SK-MEL-5 (cell line): ENCODE data around the gene MPRIP. TPM values are rescaled to one million over a fixed set of nuclear protein-coding genes. Genes with fewer than 3 reads are reported as not detected.
"Not testable (repeated sequence)": the region's sequence is repeated elsewhere in the genome, so short reads cannot be mapped to it uniquely, and the experiment has no call there.

Source experiments
- DNase-seq: peaks from one replicate; pipeline ENCODE4 v3.0.0-alpha.2; 2016; ENCODE audit warnings: low read depth, low spot score
- in situ Hi-C: cut with HindIII; loops from 2 replicates; pipeline ENCODE4 v1.10.0; 2016; ENCODE audit warnings: low sequenced_read_pairs, high pct_unique_total_duplicates, low pct_unique_long_range_greater_than_20kb
- total RNA-seq: library from RNA; depleted of rRNA; stranded (reverse); fragments of >200 nt; shearing (Covaris generic); gene quantifications from 2 replicates; pipeline ENCODE4 v1.2.3, GENCODE V29; 2014

The MPRIP gene
- total RNA-seq, 1 experiment from 2014 or later = 85.5 TPM

- in situ Hi-C loops = no loop called here
- peak; percentile 14 for DNase-seq
Measured at GRCh38 chr17:17186551-17187505, 144.6 kb downstream of the MPRIP start.

GRCh38 chr17:17188586-17188985 is 146.3 kb downstream of the MPRIP start:
- in situ Hi-C loops = no loop called here
- DNase-seq = no peak

- in situ Hi-C loops = no loop called here
- no peak for DNase-seq
Measured at GRCh38 chr17:17189559-17189958, 147.3 kb downstream of the MPRIP start.

- in situ Hi-C loops = no loop called here
- DNase-seq = no peak
Measured at GRCh38 chr17:17190188-17190587, 147.9 kb downstream of the MPRIP start.

- in situ Hi-C loops = no loop called here
- no peak for DNase-seq
Measured at GRCh38 chr17:17191346-17191792, 149.1 kb downstream of the MPRIP start.

- in situ Hi-C loops = no loop called here
- no peak for DNase-seq
Measured at GRCh38 chr17:17191961-17192381, 149.7 kb downstream of the MPRIP start.

- in situ Hi-C loops, DNase-seq: not testable (repeated sequence)
Measured at GRCh38 chr17:17195466-17195865, 153.2 kb downstream of the MPRIP start.

GRCh38 chr17:17196776-17197175 is 154.5 kb downstream of the MPRIP start:
- in situ Hi-C loops = no loop called here
- DNase-seq = no peak

GRCh38 chr17:17198281-17198680 is 156.0 kb downstream of the MPRIP start:
- DNase-seq = no peak
- in situ Hi-C loops = no loop called here

- in situ Hi-C loops = no loop called here
- no peak for DNase-seq
Measured at GRCh38 chr17:17200311-17200710, 158.1 kb downstream of the MPRIP start.

- no peak for DNase-seq
- in situ Hi-C loops = no loop called here
Measured at GRCh38 chr17:17200831-17201230, 158.6 kb downstream of the MPRIP start.

- in situ Hi-C loops = no loop called here
Measured at GRCh38 chr17:17201271-17201670, 159.0 kb downstream of the MPRIP start.

GRCh38 chr17:17201907-17202306 is 159.7 kb downstream of the MPRIP start:
- in situ Hi-C loops = no loop called here
- no peak for DNase-seq

More at GRCh38 chr17:17201271-17201670, 159.0 kb downstream of the MPRIP start:
- no peak for DNase-seq

- in situ Hi-C loops = no loop called here
Measured at GRCh38 chr17:17203173-17203730, 161.0 kb downstream of the MPRIP start.

GRCh38 chr17:17204041-17204591 is 161.9 kb downstream of the MPRIP start:
- DNase-seq = no peak
- in situ Hi-C loops = no loop called here

More at GRCh38 chr17:17203173-17203730, 161.0 kb downstream of the MPRIP start:
- no peak for DNase-seq

- in situ Hi-C loops = no loop called here
- DNase-seq = no peak
Measured at GRCh38 chr17:17204635-17205231, 162.5 kb downstream of the MPRIP start.

GRCh38 chr17:17205368-17206123 is 163.3 kb downstream of the MPRIP start:
- no peak for DNase-seq
- in situ Hi-C loops = no loop called here
